HCT116 (cell line): ENCODE measurements around the gene PHYH. TPM values are rescaled to one million over a fixed set of nuclear protein-coding genes. Genes with fewer than 3 reads are reported as not detected.

Experiments used
- ATAC-seq: fragments of 200-7000 bp; cut with Tn5 transposase; 2 replicates; pipeline ENCODE4 v1.9.1; 2020; ENCODE audit warnings: mild to moderate bottlenecking, moderate library complexity
- BruUV-seq: library from RNA; stranded (reverse); fragments of 400-500 nt; replicated peaks from 2 replicates; lab custom pipeline; 2021; lab: Mats Ljungman, UMichigan
- CTCF ChIA-PET: fragments of 300-600 bp; sonication (Branson Sonifier 250); formaldehyde crosslinking; loops from one replicate; lab custom pipeline; 2021; ENCODE audit warnings: antibody characterized with exemption; lab: Charles Lee
- POLR2A ChIA-PET: fragments of 300-600, 350-600 bp; sonication (Branson Sonifier 250); formaldehyde crosslinking; loops from one replicate; lab custom pipeline; 2021; ENCODE audit warnings: antibody characterized with exemption; lab: Charles Lee
- RAD21 ChIA-PET, 2 experiments: fragments of 300-600 bp; sonication (Branson Sonifier 250); formaldehyde crosslinking; loops; one replicate each; lab custom pipeline; 2023; ENCODE audit warnings: low total read pairs in 2 of 2; ENCODE audit not compliant: uncharacterized antibody in 2 of 2, unreplicated experiment in 2 of 2, low non-redundant PET in 1 of 2; lab: Charles Lee
- DNase-seq: peaks from one replicate; pipeline ENCODE4 v3.0.0-alpha.2; 2010; ENCODE audit warnings: low read depth, low spot score
- H2AFZ ChIP-seq: fragments of 200-600 bp; shearing (Covaris generic), sonication (generic); 2 replicates; pipeline ENCODE4 v1.6.1; 2017; ENCODE audit warnings: low read depth, mixed run types, mixed read lengths, antibody characterized with exemption, low read length; ENCODE audit not compliant: poor library complexity, severe bottlenecking
- H3K27ac ChIP-seq: 2 replicates; pipeline ENCODE4 v1.5.1; 2012; ENCODE audit warnings: low read depth, low read length
- H3K27me3 ChIP-seq: fragments of 200-600 bp; sonication (generic); 2 replicates; pipeline ENCODE4 v1.6.1; 2016; ENCODE audit warnings: mixed run types, low read length, mixed read lengths; ENCODE audit not compliant: insufficient read depth
- H3K36me3 ChIP-seq, 2 experiments: fragments of 200-500 bp in 1 of 2; fragments of 200-600 bp in 1 of 2; sonication (Bioruptor generic) in 1 of 2; sonication (generic) in 1 of 2; 2 replicates each; pipeline versions ENCODE4 v1.5.1 to v1.6.1; 2014 to 2016; ENCODE audit warnings: low read length in 2 of 2, inconsistent platforms in 1 of 2, mixed read lengths in 1 of 2, mixed run types in 1 of 2; ENCODE audit not compliant: insufficient read depth in 2 of 2, control insufficient read depth in 1 of 2
- H3K4me1 ChIP-seq, 2 experiments: fragments of 200-600 bp in 1 of 2; sonication (generic) in 1 of 2; 2 replicates each; pipeline versions ENCODE4 v1.5.1 to v1.6.1; 2012 to 2017; ENCODE audit warnings: low read length in 2 of 2, inconsistent platforms in 1 of 2, mild to moderate bottlenecking in 1 of 2, mixed read lengths in 1 of 2, mixed run types in 1 of 2, moderate library complexity in 1 of 2; ENCODE audit not compliant: insufficient read depth in 2 of 2, control insufficient read depth in 1 of 2
- H3K4me2 ChIP-seq: fragments of 200-600 bp; sonication (generic); 2 replicates; pipeline ENCODE4 v1.6.1; 2017; ENCODE audit warnings: mixed run types, low read length, mixed read lengths
- H3K4me3 ChIP-seq, 2 experiments: fragments of 200-600 bp in 1 of 2; sonication (generic) in 1 of 2; replicated peaks in 1 of 2; 2 replicates each; pipeline ENCODE4 v1.5.1; 2011 to 2016; ENCODE audit warnings: low read length in 2 of 2, control low read depth in 1 of 2, low read depth in 1 of 2, mild to moderate bottlenecking in 1 of 2, mixed read lengths in 1 of 2, mixed run types in 1 of 2
- H3K79me2 ChIP-seq: fragments of 200-600 bp; sonication (generic); 2 replicates; pipeline ENCODE4 v1.6.1; 2017; ENCODE audit warnings: mild to moderate bottlenecking, mixed run types, low read length, moderate library complexity, mixed read lengths; ENCODE audit not compliant: insufficient read depth
- H3K9ac ChIP-seq: fragments of 200-600 bp; sonication (generic); 2 replicates; pipeline ENCODE4 v1.6.1; 2016; ENCODE audit warnings: low read length, mixed read lengths
- H3K9me2 ChIP-seq: fragments of 200-600 bp; sonication (generic), shearing (Covaris generic); 2 replicates; pipeline ENCODE4 v1.6.1; 2017; ENCODE audit warnings: mixed run types, mild to moderate bottlenecking, moderate library complexity; ENCODE audit not compliant: insufficient read depth
- H3K9me3 ChIP-seq, 2 experiments: fragments of 200-500 bp in 1 of 2; fragments of 200-600 bp in 1 of 2; sonication (Bioruptor generic) in 1 of 2; sonication (generic) in 1 of 2; 2 replicates each; pipeline ENCODE4 v1.6.1; 2014 to 2017; ENCODE audit warnings: low read length in 2 of 2, mixed read lengths in 2 of 2, inconsistent platforms in 1 of 2, low read depth in 1 of 2, mild to moderate bottlenecking in 1 of 2, mixed run types in 1 of 2, moderate library complexity in 1 of 2; ENCODE audit not compliant: control insufficient read depth in 1 of 2, insufficient read depth in 1 of 2
- H4K20me1 ChIP-seq: fragments of 200-600 bp; sonication (generic), shearing (Covaris generic); 2 replicates; pipeline ENCODE4 v1.6.1; 2017; ENCODE audit warnings: mixed run types, mild to moderate bottlenecking, moderate library complexity; ENCODE audit not compliant: insufficient read depth
- ATF3 ChIP-seq: IDR thresholded peaks from 2 replicates; pipeline ENCODE4 v1.6.1; 2012
- CBX3 ChIP-seq: IDR thresholded peaks from 2 replicates; pipeline ENCODE4 v1.6.1; 2012; ENCODE audit warnings: low read depth
- CEBPB ChIP-seq: IDR thresholded peaks from 2 replicates; pipeline ENCODE4 v1.6.1; 2012; ENCODE audit warnings: low read depth
- EGR1 ChIP-seq: IDR thresholded peaks from 2 replicates; pipeline ENCODE4 v1.6.1; 2012; ENCODE audit warnings: low read depth
- EZH2 ChIP-seq: fragments of 200-600 bp; sonication (generic); IDR thresholded peaks from 2 replicates; pipeline ENCODE4 v1.6.1; 2017; ENCODE audit warnings: antibody characterized with exemption, mixed run types
- FOSL1 ChIP-seq: IDR thresholded peaks from 2 replicates; pipeline ENCODE4 v1.6.1; 2012; ENCODE audit warnings: low read depth
- JUND ChIP-seq: IDR thresholded peaks from 2 replicates; pipeline ENCODE4 v1.6.1; 2012
- MAX ChIP-seq: IDR thresholded peaks from 2 replicates; pipeline ENCODE4 v1.6.1; 2012
- POLR2A ChIP-seq: IDR thresholded peaks from 2 replicates; pipeline ENCODE4 v1.7.0; 2011; ENCODE audit warnings: borderline replicate concordance; ENCODE audit not compliant: insufficient read depth, insufficient read length; ENCODE audit errors: extremely low read depth
- POLR2AphosphoS5 ChIP-seq: IDR thresholded peaks from 2 replicates; pipeline ENCODE4 v1.6.1; 2011; ENCODE audit warnings: mild to moderate bottlenecking, low read depth, low read length, moderate library complexity
- RAD21 ChIP-seq: IDR thresholded peaks from 2 replicates; pipeline ENCODE4 v1.6.1; 2012; ENCODE audit warnings: low read depth, mild to moderate bottlenecking
- REST ChIP-seq: IDR thresholded peaks from 2 replicates; pipeline ENCODE4 v1.6.1; 2012; ENCODE audit warnings: low read depth
- SIN3A ChIP-seq: IDR thresholded peaks from 2 replicates; pipeline ENCODE4 v1.6.1; 2012; ENCODE audit warnings: low read depth
- SP1 ChIP-seq: IDR thresholded peaks from 2 replicates; pipeline ENCODE4 v1.6.1; 2012; ENCODE audit warnings: low read depth
- TCF7L2 ChIP-seq: IDR thresholded peaks from 2 replicates; pipeline ENCODE4 v1.7.0; 2011; ENCODE audit warnings: borderline replicate concordance, inconsistent platforms; ENCODE audit not compliant: insufficient read depth, insufficient read length; ENCODE audit errors: extremely low read depth
- YY1 ChIP-seq: IDR thresholded peaks from 2 replicates; pipeline ENCODE4 v1.6.1; 2011; ENCODE audit warnings: low read length, low read depth, moderate library complexity, mild to moderate bottlenecking; ENCODE audit not compliant: insufficient replicate concordance; ENCODE audit errors: extremely low read depth
- ZFX ChIP-seq: fragments of 450-650 bp; IDR thresholded peaks from 2 replicates; pipeline ENCODE4 v1.6.1; 2017
- intact Hi-C: fragments of 100-400 bp; cut with micrococcal nuclease; formaldehyde crosslinking; loops from 2 replicates; pipeline ENCODE4 v1.10.0; 2022
- total RNA-seq: library from RNA; stranded (reverse); gene quantifications from one replicate; pipeline ENCODE4 v1.2.1, GENCODE V29; 2021; ENCODE audit not compliant: unreplicated experiment

PHYH gene
- total RNA-seq, 1 experiment from 2014 or later: 15.3 TPM

- Histone ChIP-seq H3K27ac (no peak overlapping the region), H4K20me1 (no peaks in the 10 kb centered on the region), H3K9me3 (no peaks in the 10 kb centered on the region), H3K9me2 (no peaks in the 10 kb centered on the region), H3K4me3 (no peak overlapping the region), H3K27me3 (no peaks in the 10 kb centered on the region), H2AFZ (no peak overlapping the region), H3K4me1 (no peaks in the 10 kb centered on the region), H3K79me2 (no peaks in the 10 kb centered on the region), H3K9ac (no peak overlapping the region), H3K4me2 (no peak overlapping the region), H3K36me3 (peaks cover 6 to 30% of the 10 kb centered on the region in 2 experiments; a peak in 3 of 4 replicates)
- POLR2A ChIA-PET: no interaction called here
- TF ChIP-seq SP1: no peak
- no peak for TF ChIP-seq ZFX
- no peak for TF ChIP-seq MAX
- TF ChIP-seq EZH2: no peak
- no peak for TF ChIP-seq RAD21
- TF ChIP-seq REST: no peak
- no peak for TF ChIP-seq SIN3A
- no peak for TF ChIP-seq CEBPB
- no peak for TF ChIP-seq EGR1
- no peak for TF ChIP-seq POLR2A
- no peak for TF ChIP-seq JUND
- TF ChIP-seq TCF7L2: no peak
- no peak for TF ChIP-seq ATF3
- TF ChIP-seq CBX3: no peak
- no peak for TF ChIP-seq FOSL1
- TF ChIP-seq POLR2AphosphoS5: no peak
- TF ChIP-seq YY1: no peak
- no peak for DNase-seq
- CTCF ChIA-PET: no interaction called here
- RAD21 ChIA-PET: no interaction called here
- intact Hi-C loops: no loop called here
- BruUV-seq: no TSS peak
- no peak for ATAC-seq
Measured at GRCh38 chr10:13321576-13321975, 21.7 kb upstream of the PHYH start.
